ENCODE data around the gene MBTPS1.
"Not testable (repeated sequence)": the region's sequence is repeated elsewhere in the genome, so short reads cannot be mapped to it uniquely, and the experiment has no call there.

Gene MBTPS1

DNA sequence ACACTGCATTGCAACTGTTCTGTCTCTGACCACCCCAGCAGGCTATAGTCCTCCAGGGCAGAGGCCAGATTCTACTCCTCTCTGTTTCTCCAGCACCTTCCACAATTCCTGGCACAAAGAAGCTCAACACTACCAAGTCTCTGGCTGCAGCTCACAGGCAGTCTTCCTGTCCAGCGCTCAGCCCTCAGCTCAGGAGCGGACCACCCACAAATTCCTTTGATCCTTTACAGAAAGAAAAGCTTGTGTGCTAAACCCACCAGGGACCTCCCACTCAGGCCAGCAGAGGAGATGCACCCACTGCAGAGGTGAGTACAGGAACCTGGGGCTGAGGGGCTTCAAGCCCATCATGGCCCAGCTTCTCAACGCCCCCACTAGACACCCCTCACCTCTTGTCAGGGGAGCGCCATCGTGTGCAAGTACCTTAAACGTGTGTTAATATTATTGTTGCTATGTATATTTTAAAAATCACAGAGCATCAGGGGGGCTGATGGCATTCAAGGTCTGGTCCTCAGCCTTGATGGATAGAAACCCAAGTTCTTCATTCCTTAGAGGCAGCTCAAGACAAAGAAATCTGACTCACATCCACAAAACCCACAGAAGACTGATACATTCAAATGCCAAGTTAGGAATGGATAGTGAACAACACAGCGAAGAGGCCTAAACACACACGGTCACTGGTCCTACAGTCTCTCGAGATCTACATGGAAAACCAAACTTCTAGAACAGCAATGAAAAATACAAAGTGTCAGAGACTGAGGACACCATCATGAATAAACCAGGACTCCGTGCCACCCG lies 19.8 kb upstream of the MBTPS1 start:
- DNase-seq, result no peak

DNA sequence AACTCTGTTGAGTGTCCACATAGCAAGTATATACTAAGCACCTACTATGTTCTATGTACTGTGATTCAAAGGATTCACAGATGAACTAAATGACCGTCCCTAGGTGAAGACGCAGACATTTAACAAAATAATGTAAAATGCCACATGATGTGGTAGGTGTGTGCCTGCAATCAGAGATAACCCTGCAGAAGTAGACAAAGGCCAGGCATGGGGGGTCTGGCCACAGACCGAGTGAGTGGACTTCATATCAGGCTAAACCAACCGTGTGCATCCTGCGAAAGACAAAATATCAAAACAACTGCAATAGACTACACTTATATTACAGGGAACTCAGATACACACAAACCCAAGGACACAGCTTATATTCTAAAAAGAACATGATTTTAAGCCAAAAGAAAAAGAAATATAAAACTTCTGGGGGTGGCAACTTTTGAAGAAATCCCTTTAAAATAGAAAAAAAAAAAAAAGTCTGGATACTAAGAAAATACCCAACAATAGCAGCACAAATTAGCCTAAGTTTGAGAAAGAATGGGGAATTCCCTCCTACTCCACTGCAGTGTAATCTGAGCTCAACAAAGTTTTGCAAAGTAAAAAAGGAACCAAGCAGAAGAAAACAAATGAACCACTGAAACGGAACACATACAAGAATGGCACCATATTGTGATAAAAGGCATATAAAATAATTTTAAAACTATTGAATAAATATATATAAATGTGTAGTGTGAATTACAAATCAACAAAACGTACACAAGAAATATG lies 16.0 kb upstream of the MBTPS1 start:
- DNase-seq, result no peak

DNA sequence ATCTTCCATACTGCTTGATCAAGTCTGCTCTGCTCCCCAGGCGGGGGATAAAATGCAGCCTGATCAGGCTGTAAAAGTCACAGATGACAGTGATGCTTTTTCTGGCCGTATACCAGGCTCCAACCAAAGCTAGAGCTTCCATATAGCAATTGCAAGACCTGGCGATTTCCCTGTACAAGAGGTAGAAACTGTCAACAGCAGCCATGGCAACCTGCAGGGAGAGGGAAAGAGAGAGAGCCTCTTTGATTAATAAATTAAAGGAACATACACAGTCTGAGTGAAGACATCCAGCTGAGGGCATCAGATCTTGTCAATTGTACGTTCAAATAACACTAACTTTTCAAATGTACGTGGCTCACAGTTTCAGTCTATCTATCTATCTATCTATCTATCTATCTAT lies 14.4 kb upstream of the MBTPS1 start:
- DNase-seq, result no peak

DNA sequence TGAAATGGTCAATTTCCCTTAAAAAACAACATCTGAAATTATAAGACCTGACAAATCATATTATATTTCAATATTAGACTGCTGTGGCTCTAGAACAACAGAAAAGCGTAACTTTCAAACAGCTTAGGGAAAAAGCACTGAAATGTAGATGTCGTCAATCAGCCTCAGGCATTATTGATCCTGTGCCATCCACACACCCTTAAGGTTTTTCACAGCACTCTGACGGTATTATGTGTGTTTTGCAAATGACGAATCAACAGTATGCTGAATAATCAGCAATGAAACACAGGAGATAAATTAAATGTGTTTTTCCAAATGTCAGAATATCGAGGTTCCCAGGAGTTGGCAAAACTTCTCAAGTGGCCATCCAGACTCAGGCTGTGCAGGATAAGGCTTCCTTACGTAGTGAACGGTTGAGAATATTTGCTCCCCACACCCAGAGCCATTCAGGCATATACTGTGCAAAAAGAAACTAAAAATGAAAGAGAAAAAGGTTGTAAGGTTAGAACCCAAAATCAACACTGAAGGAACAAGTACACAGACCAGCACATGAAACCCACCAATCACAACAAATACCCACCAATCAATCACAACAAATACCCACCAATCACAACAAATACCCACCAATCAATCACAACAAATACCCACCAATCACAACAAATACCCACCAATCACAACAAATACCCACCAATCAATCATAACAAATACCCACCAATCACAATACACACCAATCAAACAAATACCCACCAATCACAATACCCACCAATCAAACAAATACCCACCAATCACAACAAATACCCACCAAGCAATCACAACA lies 7.7 kb upstream of the MBTPS1 start:
- no peak for DNase-seq

DNA sequence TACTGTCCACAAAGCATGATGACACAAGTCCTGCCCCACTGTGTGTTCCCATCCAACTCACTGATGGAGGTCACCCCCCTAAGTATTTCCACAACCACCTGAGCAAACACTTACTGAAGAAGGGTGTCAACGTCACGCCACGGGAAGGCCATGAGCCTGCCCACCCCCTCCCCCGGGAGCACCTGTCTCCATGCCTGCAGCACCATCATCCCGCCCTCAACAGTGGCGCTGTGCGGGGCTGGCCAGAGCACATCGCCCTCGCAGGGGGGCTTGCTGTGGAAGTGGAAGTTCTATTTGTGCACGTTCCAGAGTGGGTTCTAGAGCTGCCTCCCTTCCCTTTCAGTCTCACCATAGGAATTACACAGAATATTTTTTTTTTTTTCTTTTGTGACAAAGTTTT lies 4.3 kb upstream of the MBTPS1 start:
- no peak for DNase-seq

DNA sequence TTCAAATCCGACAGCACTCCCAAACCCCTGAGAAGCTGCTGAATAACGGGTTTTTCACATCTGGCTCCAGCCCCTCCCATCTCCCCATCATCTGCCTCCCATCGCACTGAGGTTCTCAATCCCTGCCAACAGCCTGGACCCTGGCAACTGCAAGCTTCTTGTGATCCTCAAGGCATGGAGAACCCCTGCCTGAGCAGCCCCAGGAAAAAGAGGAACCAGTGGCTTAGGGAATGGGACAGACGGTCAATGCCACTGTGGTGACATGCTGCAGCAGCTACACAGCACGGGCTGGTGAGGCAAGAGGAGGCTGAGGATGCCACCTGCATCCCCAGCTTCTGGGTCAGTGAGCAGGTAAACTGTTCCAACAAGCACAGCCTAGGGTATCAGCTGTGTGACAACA lies 3.3 kb upstream of the MBTPS1 start:
- DNase-seq, result no peak

- no peak for DNase-seq
Measured at GRCh38 chr16:84119368-84119767, 2.6 kb upstream of the MBTPS1 start.

GRCh38 chr16:84118315-84118714 lies 1.6 kb upstream of the MBTPS1 start:
- not testable (repeated sequence) for DNase-seq

DNA sequence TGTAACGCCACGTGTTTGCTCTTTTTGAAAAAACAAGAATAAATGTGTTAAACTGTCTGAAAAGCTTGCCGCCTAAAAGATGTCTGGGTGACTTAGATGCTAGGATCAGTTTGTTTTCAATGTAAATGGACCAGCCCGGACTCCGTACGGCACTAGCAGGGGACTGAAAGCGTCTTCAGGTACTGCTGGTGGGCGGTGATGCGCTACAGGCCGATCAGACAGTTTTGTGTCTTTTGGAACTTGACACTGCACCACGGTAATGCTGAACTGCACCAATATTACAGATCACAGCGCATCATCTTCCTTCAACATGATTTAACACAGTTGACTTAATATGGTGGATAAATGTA lies 727 bp upstream of the MBTPS1 start:
- no peak for DNase-seq

DNA sequence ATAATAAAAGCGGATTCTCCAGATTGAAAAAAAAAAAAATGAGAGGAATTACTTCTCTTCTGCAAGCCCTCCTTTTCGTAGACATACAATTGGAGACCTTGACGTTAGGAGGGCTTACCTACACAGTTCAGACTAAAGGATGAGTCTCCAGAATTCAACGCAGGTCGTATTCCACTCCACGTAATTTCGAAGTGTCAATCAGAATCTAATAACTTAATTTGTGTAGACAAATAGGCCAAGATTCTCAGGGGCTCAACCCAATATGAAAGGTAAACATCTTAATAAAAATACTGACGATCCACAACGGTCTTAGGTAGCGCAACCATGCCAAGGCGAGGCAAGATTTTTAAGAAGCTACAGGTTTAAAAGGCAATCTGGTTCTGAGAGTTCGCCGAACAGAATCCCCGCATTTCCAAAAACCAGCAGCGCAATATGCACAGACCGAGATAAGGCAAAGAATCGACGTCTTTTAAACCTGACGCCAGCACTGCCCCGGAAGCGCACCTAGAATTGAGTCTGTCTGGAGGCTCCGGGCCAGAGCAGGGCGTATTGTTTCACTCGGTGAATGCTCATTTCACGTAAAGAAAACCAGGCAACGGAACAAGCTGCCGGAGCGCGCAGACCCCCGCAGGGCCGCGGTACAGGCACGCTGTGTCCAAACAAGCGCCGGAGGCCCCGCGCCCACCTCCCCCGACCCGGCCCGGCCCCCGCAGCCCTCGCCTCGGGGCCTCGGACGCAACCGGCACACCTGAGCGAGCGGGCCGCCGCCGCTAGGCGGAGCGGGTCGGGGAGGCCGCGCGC lies 623 bp downstream of the MBTPS1 start:
- peak; percentile 60 for DNase-seq

DNA sequence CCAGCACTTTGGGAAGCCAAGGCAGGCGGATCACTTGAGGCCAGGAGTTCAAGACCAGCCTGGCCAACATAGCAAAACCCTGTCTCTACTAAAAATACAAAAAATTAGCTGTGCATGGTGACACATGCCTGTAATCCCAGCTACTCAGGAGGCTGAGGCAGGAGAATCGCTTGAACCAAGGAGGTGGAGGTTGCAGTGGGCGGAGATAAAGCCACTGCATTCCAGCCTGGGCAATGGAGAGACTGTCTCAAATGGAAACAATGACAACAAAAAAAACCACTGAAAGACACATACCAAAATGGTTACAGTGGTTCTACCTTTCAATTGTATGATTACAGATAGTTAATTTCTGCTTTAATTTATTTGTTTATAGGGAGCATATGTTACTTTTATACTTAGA lies 4.8 kb downstream of the MBTPS1 start:
- not testable (repeated sequence) for DNase-seq

GRCh38 chr16:84111525-84111924 lies 5.2 kb downstream of the MBTPS1 start:
- DNase-seq, result no peak

DNA sequence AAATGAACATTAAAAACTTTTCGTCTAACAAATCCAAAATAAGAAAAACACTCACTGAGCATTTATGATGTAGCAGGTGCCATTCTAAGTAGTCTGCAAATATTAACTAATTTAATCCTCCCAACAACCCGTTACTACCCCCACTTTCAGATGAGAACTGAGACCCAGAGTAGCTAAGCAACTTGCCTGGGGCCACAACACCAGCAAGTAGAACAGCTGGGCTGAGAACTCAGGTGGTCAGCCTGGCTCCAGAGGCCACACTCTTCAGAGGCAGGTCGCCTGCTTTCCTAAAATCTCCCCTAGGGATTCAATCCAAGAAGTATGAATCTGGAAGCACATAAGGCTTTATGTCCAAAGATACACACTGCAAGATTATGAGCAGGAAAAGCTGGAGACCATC lies 6.2 kb downstream of the MBTPS1 start:
- DNase-seq, result no peak

GRCh38 chr16:84109598-84110335 lies 7.0 kb downstream of the MBTPS1 start:
- no peak for DNase-seq

DNA sequence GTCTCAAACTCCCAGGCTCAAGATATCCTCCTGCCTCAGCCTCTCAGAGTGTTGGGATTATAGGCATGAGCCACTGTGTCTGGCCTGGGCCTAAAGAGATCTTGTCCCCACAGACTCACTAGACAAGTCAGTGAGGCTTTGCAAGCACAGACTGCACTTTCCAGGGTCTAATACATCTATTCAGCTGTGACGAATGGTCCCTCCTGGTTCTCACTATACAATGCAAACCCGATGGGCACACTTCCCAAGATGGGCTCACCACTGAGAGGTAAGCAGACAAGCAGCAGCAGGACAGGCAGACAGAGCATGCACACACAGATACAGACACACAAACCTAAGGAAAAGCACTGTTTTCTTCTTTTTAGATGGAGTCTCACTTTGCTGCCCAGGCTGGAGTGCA lies 8.8 kb downstream of the MBTPS1 start:
- no peak for DNase-seq

DNA sequence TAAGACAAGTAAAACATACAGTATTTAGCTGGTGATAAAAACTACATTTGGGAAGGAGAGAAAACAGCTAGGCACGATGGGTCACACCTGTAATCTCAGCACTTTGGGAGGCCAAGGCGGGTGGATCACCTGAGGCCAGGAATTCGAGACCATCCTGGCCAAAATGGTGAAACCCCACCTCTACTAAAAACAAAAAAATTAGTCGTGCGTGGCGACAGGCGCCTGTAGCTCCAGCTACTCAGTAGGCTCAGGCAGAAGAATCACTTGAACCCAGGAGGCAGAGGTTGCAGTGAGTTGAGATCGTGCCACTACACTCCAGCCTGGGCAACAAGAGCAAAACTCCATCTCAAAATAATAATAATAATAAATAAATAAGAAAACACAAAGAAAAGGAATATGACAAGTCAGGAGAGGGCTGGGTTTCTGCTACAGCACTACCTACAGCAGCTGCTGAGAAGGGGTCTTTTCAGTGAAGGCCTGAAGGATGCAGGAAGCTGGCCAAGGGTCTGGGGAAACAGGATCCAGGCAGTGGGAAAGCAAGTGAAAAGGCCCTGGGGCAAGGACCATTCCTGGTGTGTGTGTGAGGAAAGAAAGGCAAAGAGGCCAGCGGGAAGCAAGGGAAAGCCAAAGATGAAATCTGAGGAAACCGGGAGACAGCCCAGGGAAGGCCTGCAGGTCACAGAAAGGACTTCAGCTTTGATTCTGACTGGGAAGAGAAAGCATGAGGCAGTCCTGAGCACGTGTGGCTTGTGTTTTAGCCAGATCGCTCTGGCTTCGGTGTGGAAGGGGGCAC lies 10.6 kb downstream of the MBTPS1 start:
- DNase-seq, result no peak

DNA sequence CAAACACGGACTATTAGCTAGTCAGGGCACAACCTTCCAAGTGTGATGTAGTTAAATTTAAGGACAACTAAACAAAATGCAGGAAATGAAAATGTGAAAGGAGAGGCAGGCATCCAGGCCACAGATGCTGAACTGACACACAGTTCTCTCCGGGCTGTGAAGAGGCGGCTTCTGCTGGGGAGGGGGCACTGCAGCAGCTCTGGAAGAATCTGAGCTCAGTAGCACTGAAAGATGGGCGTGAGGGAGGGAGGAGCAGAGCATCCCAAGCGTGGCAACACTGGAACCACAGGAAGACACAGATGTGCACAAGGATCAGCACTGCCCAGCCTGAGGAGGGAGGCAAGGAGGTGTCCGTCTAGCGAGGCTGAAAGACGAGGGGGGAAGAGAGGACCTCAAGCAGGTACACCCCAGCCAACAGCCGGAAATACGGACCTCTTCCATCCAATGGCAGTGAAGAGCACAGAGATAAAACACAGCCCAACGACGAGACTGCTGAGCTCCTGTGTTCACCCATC lies 11.4 kb downstream of the MBTPS1 start:
- no peak for DNase-seq

DNA sequence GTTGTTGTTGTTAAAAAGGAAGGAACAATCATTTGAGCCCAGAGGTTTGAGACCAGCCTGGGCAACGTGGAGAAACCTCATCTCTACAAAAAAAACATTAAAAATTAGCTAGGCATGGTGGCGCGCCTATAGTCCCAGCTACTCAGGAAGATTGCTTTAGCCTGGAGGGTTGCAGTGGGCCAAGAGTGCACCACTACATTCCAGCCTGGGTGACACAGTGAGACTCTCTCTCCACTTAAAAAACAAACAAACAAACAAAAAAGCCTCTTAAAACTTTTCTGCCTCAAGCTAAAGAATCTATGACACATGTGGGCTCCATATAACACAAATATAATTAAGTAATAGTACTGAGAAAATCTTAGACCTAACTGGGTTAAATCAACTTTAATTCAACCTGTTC lies 12.5 kb downstream of the MBTPS1 start:
- DNase-seq, result no peak

DNA sequence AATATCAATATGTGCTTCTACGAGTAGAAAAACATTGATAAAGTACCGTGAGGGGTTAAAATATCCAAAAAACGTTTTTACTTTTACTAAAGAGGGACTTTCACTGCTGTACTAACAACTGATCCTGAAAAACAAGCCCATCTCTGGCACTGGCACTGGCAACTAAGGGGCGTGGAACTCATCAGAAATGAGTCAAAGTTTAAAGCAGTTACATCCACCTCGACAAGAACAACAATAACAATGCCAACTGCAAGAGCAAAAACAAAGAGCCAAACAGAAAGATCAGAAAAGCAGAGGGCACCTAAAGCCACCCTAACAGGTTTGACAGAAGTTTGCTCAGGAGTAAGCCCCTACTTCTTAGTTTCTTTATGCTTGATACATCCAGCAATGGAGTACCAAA lies 13.1 kb downstream of the MBTPS1 start:
- DNase-seq, result no peak

- no peak for DNase-seq
Measured at GRCh38 chr16:84098939-84099338, 17.8 kb downstream of the MBTPS1 start.

GRCh38 chr16:84096447-84097005 lies 20.2 kb downstream of the MBTPS1 start:
- DNase-seq, result no peak

Data from CD4-positive, alpha-beta T cell treated with Interferon gamma for 1 hour (primary cell).